Esophagus squamous epithelium (tissue), 5 donors: Measurements from ENCODE around the gene CEMIP. TPM values are rescaled to one million over a fixed set of nuclear protein-coding genes. Genes with fewer than 3 reads are reported as not detected.

ENCODE experiments used
- DNase-seq: peaks from one replicate; lab custom pipeline; 2025; lab: John Stamatoyannopoulos, UW
- H3K27ac ChIP-seq, 4 donors: fragments of 200-600 bp; sonication (generic); one replicate each; pipeline ENCODE4 v1.5.1; 2016 to 2019; ENCODE audit warnings: mild to moderate bottlenecking in 1 of 4
- H3K27me3 ChIP-seq, 4 donors: fragments of 200-600 bp; sonication (generic); 1 replicate in 3 of 4; 2 replicates in 1 of 4; pipeline versions ENCODE4 v1.5.1 to v1.6.0; 2017 to 2021; ENCODE audit warnings: antibody characterized with exemption in 1 of 4
- H3K36me3 ChIP-seq, 3 donors: fragments of 200-600 bp; sonication (generic); one replicate each; pipeline ENCODE4 v1.5.1; 2016 to 2019
- H3K4me1 ChIP-seq, 3 donors: fragments of 200-600 bp; sonication (generic); one replicate each; pipeline ENCODE4 v1.5.1; 2017 to 2019
- H3K4me3 ChIP-seq, 4 donors: fragments of 200-600 bp; sonication (generic); 1 replicate in 3 of 4; 2 replicates in 1 of 4; pipeline ENCODE4 v1.5.1; 2016 to 2019; ENCODE audit warnings: mild to moderate bottlenecking in 2 of 4, moderate library complexity in 1 of 4
- H3K9me3 ChIP-seq, 3 donors: fragments of 200-600 bp; sonication (generic); one replicate each; pipeline ENCODE4 v1.5.1; 2016 to 2019
- CTCF ChIP-seq, 6 experiments: fragments of 450-650 bp in 4 of 6; fragments of 200-600 bp in 2 of 6; sonication (generic) in 2 of 6; IDR thresholded peaks; one replicate each; pipeline ENCODE4 v1.5.1; 2016 to 2019; ENCODE audit warnings: antibody characterized with exemption in 6 of 6, mild to moderate bottlenecking in 4 of 6, moderate library complexity in 4 of 6
- POLR2A ChIP-seq, 4 donors: fragments of 450-650 bp; IDR thresholded peaks; one replicate each; pipeline ENCODE4 v1.6.1; 2017; ENCODE audit warnings: antibody characterized with exemption in 4 of 4, mild to moderate bottlenecking in 4 of 4, moderate library complexity in 3 of 4
- WGBS, 2 donors: methylation state at CpG; one replicate each; pipeline ENCODE4 v1.1.5; 2018; 5-methylcytosine and 5-hydroxymethylcytosine counted together
- intact Hi-C: fragments of 100-400 bp; cut with DNase I; formaldehyde crosslinking; loops from one replicate; pipeline ENCODE4 v1.15.0; 2022
- total RNA-seq, 4 donors: library from RNA; depleted of rRNA; stranded (reverse); fragments of >200 nt; gene quantifications; one replicate each; pipeline ENCODE4 v1.1.0, GENCODE V29; 2016
- donor health status: DM: yes; HTN: yes; CAD: no.

Gene CEMIP
- total RNA-seq, 4 donors from 2014 or later, result 2.8 to 13.5 (median 7.6) TPM

GRCh38 chr15:80923668-80924067 is 144.5 kb downstream of the CEMIP start:
- Histone ChIP-seq H3K9me3 (no peaks in the 10 kb centered on the region), H3K27ac (no peak overlapping the region), H3K4me3 (no peak overlapping the region), H3K27me3 (no peaks in the 10 kb centered on the region), H3K36me3 (peaks cover 0 to 73% (median 0%) of the 10 kb centered on the region in 3 donors), H3K4me1 (no peaks in the 10 kb centered on the region)
- intact Hi-C loops, result no loop called here
- WGBS, 2 donors, result 70 to 71% methylated on average over 6 of the region's 6 CpGs
- no peak for DNase-seq
- TF ChIP-seq POLR2A (IDR thresholded peaks at IDR 0.05) (no peak), CTCF (IDR thresholded peaks at IDR 0.05) (no peak)

GRCh38 chr15:80924278-80924677 is 145.1 kb downstream of the CEMIP start:
- TF ChIP-seq POLR2A (IDR thresholded peaks at IDR 0.05), result no peak
- TF ChIP-seq CTCF (IDR thresholded peaks at IDR 0.05), result no peak
- H3K4me3 ChIP-seq, result no peak overlapping the region
- WGBS, 2 donors, result 83 to 86% methylated on average over 1 to 4 of the region's 4 CpGs
- no peak for DNase-seq
- H3K27me3 ChIP-seq, result no peaks in the 10 kb centered on the region
- no peaks in the 10 kb centered on the region for H3K4me1 ChIP-seq
- H3K27ac ChIP-seq, result no peak overlapping the region
- intact Hi-C loops, result no loop called here
- H3K9me3 ChIP-seq, result no peaks in the 10 kb centered on the region
- peaks cover 0 to 79% (median 0%) of the 10 kb centered on the region in 3 donors for H3K36me3 ChIP-seq

- intact Hi-C loops, result no loop called here
- no peak for TF ChIP-seq POLR2A (IDR thresholded peaks at IDR 0.05)
- TF ChIP-seq CTCF (IDR thresholded peaks at IDR 0.05), result no peak
- H3K4me3 ChIP-seq, result no peak overlapping the region
- no peak for DNase-seq
- peaks cover 0 to 84% (median 0%) of the 10 kb centered on the region in 3 donors for H3K36me3 ChIP-seq
- no peaks in the 10 kb centered on the region for H3K9me3 ChIP-seq
- 84 to 95% methylated on average over 2 to 7 of the region's 17 CpGs for WGBS, 2 donors
- no peak overlapping the region for H3K27ac ChIP-seq
- H3K27me3 ChIP-seq, result no peaks in the 10 kb centered on the region
- H3K4me1 ChIP-seq, result no peaks in the 10 kb centered on the region
These were observed 146.5 kb downstream of the CEMIP start for GRCh38 chr15:80925597-80926059.

GRCh38 chr15:80926126-80926525 is 147.0 kb downstream of the CEMIP start:
- intact Hi-C loops, result no loop called here
- H3K36me3 ChIP-seq, result peaks cover 0 to 84% (median 0%) of the 10 kb centered on the region in 3 donors
- H3K4me3 ChIP-seq, result no peak overlapping the region
- no peaks in the 10 kb centered on the region for H3K9me3 ChIP-seq
- WGBS, 2 donors, result 81 to 97% methylated on average over 3 of the region's 3 CpGs
- no peaks in the 10 kb centered on the region for H3K27me3 ChIP-seq
- no peak overlapping the region for H3K27ac ChIP-seq
- H3K4me1 ChIP-seq, result no peaks in the 10 kb centered on the region
- no peak for DNase-seq
- TF ChIP-seq CTCF (IDR thresholded peaks at IDR 0.05) (no peak), POLR2A (IDR thresholded peaks at IDR 0.05) (no peak)

- H3K27ac ChIP-seq, result no peak overlapping the region
- H3K9me3 ChIP-seq, result no peaks in the 10 kb centered on the region
- 93 to 98% methylated on average over 4 of the region's 4 CpGs for WGBS, 2 donors
- no peak for DNase-seq
- intact Hi-C loops, result no loop called here
- no peak overlapping the region for H3K4me3 ChIP-seq
- H3K27me3 ChIP-seq, result no peaks in the 10 kb centered on the region
- no peaks in the 10 kb centered on the region for H3K4me1 ChIP-seq
- TF ChIP-seq POLR2A (IDR thresholded peaks at IDR 0.05) (no peak), CTCF (IDR thresholded peaks at IDR 0.05) (no peak)
- peaks cover 0 to 64% (median 0%) of the 10 kb centered on the region in 3 donors for H3K36me3 ChIP-seq
These were observed 150.1 kb downstream of the CEMIP start for GRCh38 chr15:80929225-80929624.
